Kidney tubule cell (primary cell): ENCODE measurements around the gene SEMA6B.
"Not testable (repeated sequence)": the region's sequence is repeated elsewhere in the genome, so short reads cannot be mapped to it uniquely, and the experiment has no call there.

Source experiments
- DNase-seq: peaks from one replicate; pipeline ENCODE4 v3.0.0-alpha.2; 2018; ENCODE audit warnings: low spot score

The SEMA6B gene

DNA sequence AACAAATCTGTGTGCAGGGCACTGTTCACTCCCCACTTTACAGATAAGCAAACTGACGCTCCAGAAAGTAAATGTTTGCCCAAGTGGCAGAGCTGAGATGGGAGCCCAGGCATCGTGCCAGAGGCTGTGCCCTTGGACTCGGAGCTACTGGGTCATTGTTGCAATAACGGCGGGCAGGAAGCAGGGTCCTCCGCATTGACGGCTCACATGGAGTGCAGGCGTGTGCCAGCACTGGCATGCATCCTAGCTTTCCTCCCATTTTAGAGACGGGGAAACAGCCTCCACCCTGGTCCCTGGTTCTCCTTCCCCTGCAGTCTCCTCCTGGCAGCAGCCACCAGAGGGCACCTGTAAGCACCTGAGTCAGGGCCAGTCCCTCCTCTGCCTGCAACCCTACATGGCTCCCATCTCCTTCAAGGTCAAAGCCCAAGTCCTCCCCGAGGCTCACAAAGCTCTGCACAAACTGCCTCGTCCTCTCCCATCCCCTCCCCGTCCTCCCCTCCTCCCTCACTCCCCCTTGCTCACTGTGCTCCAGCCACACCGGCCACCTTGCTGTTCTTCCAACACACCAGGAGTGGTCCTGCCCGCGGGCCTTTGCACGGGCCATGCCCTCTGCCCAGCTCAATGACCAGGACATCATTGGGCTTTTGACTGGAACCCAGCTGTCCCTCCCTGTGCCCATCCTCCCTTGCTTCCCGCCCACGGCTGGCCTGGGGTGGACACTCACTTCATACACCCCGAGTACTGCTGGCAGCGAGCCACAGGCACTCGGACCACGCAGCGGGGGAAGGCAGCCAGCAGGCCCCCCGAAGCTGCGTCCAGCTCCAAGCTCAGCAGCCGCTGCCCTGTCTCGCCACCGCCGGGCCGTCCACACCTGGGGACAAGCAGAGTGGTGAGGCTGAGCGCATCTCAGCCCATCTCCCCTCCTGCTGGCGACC is 11.9 kb downstream of the SEMA6B start:
- peak; percentile 40 for DNase-seq

- DNase-seq, result no peak
Observed at GRCh38 chr19:4543842-4544647, 15.4 kb downstream of the SEMA6B start.

DNA sequence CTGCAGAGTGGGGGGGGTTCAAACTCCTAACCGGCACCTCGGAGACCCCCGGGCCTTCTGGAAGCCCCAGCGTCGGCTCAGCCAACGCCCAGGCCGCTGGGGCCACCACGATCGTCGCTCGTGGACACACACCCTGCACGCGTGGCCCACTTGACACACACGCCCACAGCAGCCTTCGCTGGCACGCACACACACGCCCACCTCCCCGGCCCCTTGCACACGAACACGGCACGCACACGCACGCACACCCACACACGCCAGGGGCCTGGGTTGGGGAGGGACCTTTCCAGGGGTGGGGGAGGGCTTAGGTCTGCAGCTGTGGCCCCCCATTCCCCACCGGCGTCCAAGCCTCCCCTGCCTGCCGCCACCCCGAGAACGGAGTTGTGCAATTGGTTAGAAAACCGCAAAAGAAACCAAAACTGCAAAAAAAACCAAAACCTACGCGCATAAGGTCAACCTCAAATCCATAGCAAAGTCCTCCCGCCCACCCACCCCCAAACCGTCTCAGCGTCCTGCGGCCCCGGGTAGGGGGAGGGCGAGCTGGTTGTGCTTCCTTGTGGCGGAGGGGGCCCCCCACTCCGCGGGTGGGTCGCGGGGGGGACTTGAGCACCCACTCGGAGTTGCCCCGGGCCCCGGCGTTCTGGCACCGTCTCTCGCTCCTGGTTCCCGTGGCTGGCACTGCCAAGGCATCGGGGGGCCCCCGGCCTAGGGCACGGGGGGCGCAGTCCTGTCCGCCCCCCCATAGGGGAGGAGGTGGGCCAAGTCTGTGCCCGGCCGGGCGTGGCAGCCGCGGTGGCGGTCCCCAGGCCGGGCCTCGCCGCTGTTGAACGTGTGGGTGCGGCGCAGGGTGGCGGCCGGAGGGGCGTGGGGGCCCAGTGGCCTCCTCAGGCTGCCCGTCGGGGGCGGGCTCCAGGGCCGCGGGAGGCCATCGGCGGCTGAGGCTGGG is 16.3 kb downstream of the SEMA6B start:
- no peak for DNase-seq

- DNase-seq, result not testable (repeated sequence)
Observed at GRCh38 chr19:4541806-4542145, 17.7 kb downstream of the SEMA6B start.

GRCh38 chr19:4541114-4541805 is 18.2 kb downstream of the SEMA6B start:
- no peak for DNase-seq

DNA sequence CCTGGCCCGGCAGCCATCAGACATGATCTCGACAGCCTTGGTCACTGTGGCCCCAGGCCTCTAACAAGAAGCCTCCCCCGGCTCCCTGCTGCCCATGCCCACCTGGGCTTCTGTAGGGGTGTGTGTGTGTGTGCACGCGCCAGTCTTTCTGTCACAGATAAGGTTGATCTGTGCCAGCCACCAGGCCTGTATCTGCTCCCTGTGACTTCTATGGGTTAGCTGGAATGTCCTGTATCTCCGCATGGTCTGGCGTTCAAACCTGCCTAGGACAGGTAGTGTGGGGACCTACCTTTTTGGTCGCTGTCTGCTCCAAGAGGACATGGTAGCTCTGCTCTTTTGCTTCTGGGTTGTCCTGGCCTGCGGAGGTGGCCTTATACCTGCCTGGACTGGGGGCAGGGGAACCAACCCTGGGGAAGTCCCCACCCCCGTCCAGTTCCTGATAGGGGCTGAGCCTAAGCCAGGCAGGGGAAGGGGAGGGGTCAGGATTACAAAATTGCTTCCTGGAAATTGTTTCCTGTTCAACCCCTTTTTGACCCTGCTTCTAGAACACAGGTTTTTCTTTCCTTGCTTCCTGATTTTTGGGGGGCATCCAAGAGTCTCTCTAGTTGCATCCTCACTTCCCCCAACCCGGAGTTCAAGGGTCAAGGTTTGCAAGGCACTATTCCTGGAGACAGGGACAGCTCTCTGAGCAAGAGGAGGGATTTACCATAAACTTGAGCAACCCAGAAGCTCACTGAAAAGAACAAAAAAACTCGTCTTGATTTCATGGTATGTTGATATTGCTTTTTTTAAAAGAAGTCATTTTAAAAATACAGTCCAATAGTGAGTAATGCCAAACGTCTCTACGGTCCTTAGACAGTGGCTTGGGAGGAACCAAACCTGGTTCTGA is 19.5 kb downstream of the SEMA6B start, which contains the start of gene LRG1:
Gene LRG1, minus strand, starts transcription at position 344 of the 889 bp plus-strand sequence. Its CDS starts 23 bp downstream, at position 321.
- DNase-seq, result peak; percentile 56

- no peak for DNase-seq
Observed at GRCh38 chr19:4539169-4539692, 20.3 kb downstream of the SEMA6B start.

- no peak for DNase-seq
Observed at GRCh38 chr19:4538601-4538954, 20.9 kb downstream of the SEMA6B start.

GRCh38 chr19:4537953-4538600 is 21.4 kb downstream of the SEMA6B start:
- no peak for DNase-seq

DNA sequence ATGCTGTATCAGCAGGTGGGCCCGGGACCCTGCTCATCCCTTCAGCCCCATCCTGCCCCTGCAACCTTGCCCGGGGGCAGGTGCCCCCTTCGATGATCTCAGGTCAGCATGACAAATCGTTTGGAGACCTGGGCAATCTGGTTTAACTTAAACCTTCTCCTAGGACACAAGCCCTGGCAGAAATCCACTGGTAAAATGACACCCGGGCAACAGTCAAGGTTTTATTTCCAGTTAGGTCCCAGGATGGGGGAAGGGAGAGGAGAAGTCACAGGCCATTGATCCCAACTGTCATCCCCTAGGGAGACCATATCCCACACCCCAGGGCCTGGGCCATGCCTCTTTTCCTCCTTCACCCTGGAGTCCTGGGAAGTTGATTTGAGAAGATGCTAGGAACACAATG is 22.7 kb downstream of the SEMA6B start:
- no peak for DNase-seq

DNA sequence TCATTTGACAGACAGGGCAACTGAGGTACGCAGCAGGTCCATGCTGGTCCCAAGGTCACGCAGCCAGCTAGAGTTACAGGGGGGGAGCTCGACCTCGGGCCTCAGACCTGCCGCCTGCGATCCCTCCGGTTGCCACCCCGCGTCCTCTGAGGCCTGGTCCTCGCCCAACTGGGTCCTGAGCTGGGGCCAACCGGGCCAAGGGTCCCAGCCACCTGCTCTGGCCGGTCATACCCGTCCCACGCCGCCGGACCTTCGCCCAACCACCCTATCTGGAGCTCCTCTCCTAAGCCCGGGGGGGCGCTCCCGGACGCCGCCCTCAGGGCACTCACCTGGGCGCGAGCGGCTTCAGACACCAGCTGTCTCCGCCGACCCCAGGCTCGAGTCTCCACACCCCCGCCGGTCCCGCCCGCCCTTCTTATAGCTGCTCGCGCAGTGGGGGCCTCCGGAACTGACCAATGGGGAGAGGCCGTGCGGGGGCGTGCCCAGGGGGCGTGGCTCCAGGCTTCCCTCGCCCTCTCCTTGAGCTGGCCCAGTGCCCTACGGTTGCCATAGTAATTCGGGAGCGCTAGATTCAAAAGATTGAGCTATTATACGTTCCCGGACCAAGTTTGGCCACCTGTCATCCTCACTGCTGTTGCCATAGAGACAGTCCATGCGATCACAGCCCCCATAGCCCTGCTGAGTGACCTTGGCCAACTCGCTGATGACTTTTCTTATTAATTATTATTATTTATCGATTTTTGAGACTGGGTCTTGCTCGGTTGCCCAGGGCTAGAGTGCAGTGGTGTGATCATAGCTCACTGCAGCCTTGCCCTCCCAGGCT is 24.4 kb downstream of the SEMA6B start, which contains the start of gene PLIN5:
Gene PLIN5, minus strand, starts transcription at position 389 of the 823 bp plus-strand sequence. CDS start 1,150 bp downstream, outside the sequence.
- DNase-seq, result peak; percentile 68

DNA sequence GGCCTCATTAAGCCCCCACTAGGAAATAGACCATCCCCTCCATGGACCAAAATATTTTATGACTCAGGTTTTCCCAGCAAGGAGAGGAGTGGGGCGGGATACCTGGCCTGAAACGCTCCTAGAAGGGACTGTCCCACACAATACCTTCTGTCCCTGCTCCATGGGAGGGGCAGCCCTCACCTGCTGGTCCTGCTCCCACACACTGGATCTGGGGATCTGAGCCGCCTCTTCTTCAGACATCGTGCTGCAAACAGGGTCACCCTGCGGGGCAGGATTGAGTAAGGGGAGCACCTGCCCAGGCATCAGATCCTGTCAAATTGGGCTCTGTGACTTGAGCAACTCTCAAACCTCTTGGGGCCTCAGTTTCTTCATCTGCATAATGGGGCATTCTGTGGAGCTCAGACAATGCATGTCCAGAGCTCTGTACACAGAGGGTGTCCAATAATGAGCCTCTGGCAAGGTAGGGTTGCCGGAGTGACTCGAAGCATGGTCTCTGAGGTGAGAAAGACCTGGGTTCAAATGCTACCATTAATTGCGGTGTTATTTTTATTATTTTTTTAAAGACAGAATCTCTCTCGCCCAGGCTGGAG is 25.6 kb downstream of the SEMA6B start:
- DNase-seq, result no peak

DNA sequence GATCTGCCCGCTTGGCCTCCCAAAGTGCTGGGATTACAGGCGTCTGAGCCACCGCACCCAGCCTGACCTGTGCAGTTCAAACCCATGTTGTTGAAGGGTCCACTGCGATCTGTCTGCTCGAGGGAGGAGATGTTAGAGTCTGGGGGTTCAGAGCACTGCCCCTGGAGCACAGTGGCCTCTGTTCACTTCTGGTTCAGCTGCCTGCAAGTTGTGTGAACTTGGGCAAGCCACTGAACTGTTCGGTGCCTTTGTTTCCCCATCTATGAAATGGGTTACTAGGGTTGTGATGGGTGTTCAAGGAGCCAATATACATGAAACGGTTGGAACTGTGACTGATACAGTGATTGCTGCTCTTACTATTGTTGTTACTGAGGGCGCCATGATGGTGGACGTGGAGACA is 26.1 kb downstream of the SEMA6B start:
- DNase-seq, result no peak

GRCh38 chr19:4531562-4532165 is 27.8 kb downstream of the SEMA6B start:
- no peak for DNase-seq

GRCh38 chr19:4529924-4530522 is 29.5 kb downstream of the SEMA6B start:
- no peak for DNase-seq

- DNase-seq, result no peak
Observed at GRCh38 chr19:4528843-4529242, 30.6 kb downstream of the SEMA6B start.

- DNase-seq, result not testable (repeated sequence)
Observed at GRCh38 chr19:4527377-4527776, 32.1 kb downstream of the SEMA6B start.
